22Rv1 (cell line): ENCODE results near the gene PTBP3.

Experiments used
- CTCF ChIP-seq: fragments of 450-650 bp; IDR thresholded peaks from 2 replicates; pipeline ENCODE4 v1.5.1; 2017; ENCODE audit warnings: mild to moderate bottlenecking
- ZFX ChIP-seq: fragments of 450-650 bp; IDR thresholded peaks from 2 replicates; pipeline ENCODE4 v1.6.1; 2017; ENCODE audit warnings: antibody characterized with exemption, borderline replicate concordance

- TF ChIP-seq CTCF (no peak), ZFX (no peak)
Measured at GRCh38 chr9:112351184-112351583, 17.8 kb upstream of the PTBP3 start.
